ENCODE results near the gene EGFLAM. TPM values are rescaled to one million over a fixed set of nuclear protein-coding genes. Genes with fewer than 3 reads are reported as not detected.

The EGFLAM gene
- total and polyA plus RNA-seq, 2 experiments from 2014 or later: 6.5 to 9.0 TPM

DNA sequence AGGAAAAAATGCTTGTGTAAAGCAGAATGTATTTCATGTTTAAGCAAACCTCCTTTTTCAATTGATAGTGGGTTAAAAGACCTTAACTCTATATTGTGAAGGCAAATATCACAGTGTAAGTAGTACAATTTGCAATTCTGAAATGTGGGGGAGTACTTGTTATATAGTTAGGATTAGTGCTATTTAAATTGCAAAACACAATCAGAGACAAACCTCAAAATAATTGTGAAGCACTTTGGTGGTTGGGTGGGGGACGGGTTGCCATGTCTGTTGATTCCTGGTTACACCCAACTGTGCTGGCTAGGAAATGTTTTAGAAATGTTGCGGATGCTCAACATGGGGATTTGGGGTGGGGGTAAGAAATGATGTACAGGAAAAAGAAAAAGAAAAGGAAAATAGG, 37.4 kb downstream of the EGFLAM start:
- no peaks in the 10 kb centered on the region for H3K79me2 ChIP-seq
- no peaks in the 10 kb centered on the region for H3K9me2 ChIP-seq (replicated peaks; ENCODE audit: insufficient read depth)
- no peaks in the 10 kb centered on the region for H3K36me3 ChIP-seq (replicated peaks; ENCODE audit: insufficient read depth, low read depth)
- DNase-seq (ENCODE audit: low spot score): no peak
- TF ChIP-seq, protein P1, sequence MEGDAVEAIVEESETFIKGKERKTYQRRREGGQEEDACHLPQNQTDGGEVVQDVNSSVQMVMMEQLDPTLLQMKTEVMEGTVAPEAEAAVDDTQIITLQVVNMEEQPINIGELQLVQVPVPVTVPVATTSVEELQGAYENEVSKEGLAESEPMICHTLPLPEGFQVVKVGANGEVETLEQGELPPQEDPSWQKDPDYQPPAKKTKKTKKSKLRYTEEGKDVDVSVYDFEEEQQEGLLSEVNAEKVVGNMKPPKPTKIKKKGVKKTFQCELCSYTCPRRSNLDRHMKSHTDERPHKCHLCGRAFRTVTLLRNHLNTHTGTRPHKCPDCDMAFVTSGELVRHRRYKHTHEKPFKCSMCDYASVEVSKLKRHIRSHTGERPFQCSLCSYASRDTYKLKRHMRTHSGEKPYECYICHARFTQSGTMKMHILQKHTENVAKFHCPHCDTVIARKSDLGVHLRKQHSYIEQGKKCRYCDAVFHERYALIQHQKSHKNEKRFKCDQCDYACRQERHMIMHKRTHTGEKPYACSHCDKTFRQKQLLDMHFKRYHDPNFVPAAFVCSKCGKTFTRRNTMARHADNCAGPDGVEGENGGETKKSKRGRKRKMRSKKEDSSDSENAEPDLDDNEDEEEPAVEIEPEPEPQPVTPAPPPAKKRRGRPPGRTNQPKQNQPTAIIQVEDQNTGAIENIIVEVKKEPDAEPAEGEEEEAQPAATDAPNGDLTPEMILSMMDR (IDR thresholded peaks at IDR 0.05; ENCODE audit: poor library complexity): no peak
- TF ChIP-seq EZH2phosphoT487 (IDR thresholded peaks at IDR 0.05; ENCODE audit: low read depth, severe bottlenecking, unreplicated experiment) (no peak), EZH2 (IDR thresholded peaks at IDR 0.05; ENCODE audit: borderline replicate concordance) (no peak)
- H4K20me1 ChIP-seq (ENCODE audit: insufficient read depth, poor library complexity, severe bottlenecking): no peaks in the 10 kb centered on the region
- H3K4me3 ChIP-seq: no peak overlapping the region
- no peaks in the 10 kb centered on the region for H3K27me3 ChIP-seq
- no peak overlapping the region for H3K27ac ChIP-seq
- H3K4me1 ChIP-seq (ENCODE audit: insufficient read depth): no peaks in the 10 kb centered on the region
- WGBS (ENCODE audit: low lambda C conversion rate, missing lambda C conversion rate): 93% methylated on average over 2 of the region's 2 CpGs
- no peak overlapping the region for H3K4me2 ChIP-seq
- H2AFZ ChIP-seq: no peak overlapping the region
- H3K9me3 ChIP-seq (ENCODE audit: low read depth): no peaks in the 10 kb centered on the region

GRCh38 chr5:38297830-38298608, 39.7 kb downstream of the EGFLAM start:
- H3K27ac ChIP-seq: peak overlapping the region; percentile 37
- WGBS (ENCODE audit: low lambda C conversion rate, missing lambda C conversion rate): 33% methylated on average over 8 of the region's 8 CpGs
- H3K4me2 ChIP-seq: peak overlapping the region; percentile 40
- peak; percentile 20 for DNase-seq (ENCODE audit: low spot score)
- H3K9me3 ChIP-seq (ENCODE audit: low read depth): no peaks in the 10 kb centered on the region
- no peaks in the 10 kb centered on the region for H3K4me1 ChIP-seq (ENCODE audit: insufficient read depth)
- H3K79me2 ChIP-seq: no peaks in the 10 kb centered on the region
- H3K4me3 ChIP-seq: no peak overlapping the region
- H3K36me3 ChIP-seq (replicated peaks; ENCODE audit: insufficient read depth, low read depth): no peaks in the 10 kb centered on the region
- H3K27me3 ChIP-seq: no peaks in the 10 kb centered on the region
- no peak overlapping the region for H2AFZ ChIP-seq
- TF ChIP-seq, protein P1 (IDR thresholded peaks at IDR 0.05; ENCODE audit: poor library complexity): no peak
- TF ChIP-seq EZH2phosphoT487 (IDR thresholded peaks at IDR 0.05; ENCODE audit: low read depth, severe bottlenecking, unreplicated experiment): no peak
- TF ChIP-seq EZH2 (IDR thresholded peaks at IDR 0.05; ENCODE audit: borderline replicate concordance): no peak
- H3K9me2 ChIP-seq (replicated peaks; ENCODE audit: insufficient read depth): no peaks in the 10 kb centered on the region
- no peaks in the 10 kb centered on the region for H4K20me1 ChIP-seq (ENCODE audit: insufficient read depth, poor library complexity, severe bottlenecking)

DNA sequence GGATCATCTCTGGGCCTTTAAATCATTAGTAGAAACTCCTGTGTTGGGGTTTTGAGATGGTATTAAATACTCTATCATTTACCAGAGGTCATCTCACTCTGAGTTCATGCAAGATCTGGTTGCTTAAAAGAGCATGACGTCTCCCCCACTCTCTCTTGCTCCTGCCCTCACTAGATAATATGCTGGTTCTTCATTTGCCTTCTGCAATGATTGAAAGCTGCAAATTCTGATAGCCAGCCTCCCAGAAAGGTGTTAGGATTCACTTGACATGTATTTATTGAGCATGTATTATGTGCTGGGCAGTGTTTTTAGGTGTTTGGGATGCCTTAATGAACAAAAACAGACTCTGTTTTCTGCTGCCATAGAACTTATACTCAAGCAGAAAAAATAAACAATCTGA, 41.2 kb downstream of the EGFLAM start:
- H3K4me1 ChIP-seq (ENCODE audit: insufficient read depth): no peaks in the 10 kb centered on the region
- H3K27me3 ChIP-seq: no peaks in the 10 kb centered on the region
- H3K79me2 ChIP-seq: no peaks in the 10 kb centered on the region
- no peaks in the 10 kb centered on the region for H3K9me2 ChIP-seq (replicated peaks; ENCODE audit: insufficient read depth)
- H4K20me1 ChIP-seq (ENCODE audit: insufficient read depth, poor library complexity, severe bottlenecking): no peaks in the 10 kb centered on the region
- TF ChIP-seq, protein P1 (IDR thresholded peaks at IDR 0.05; ENCODE audit: poor library complexity): no peak
- TF ChIP-seq EZH2phosphoT487 (IDR thresholded peaks at IDR 0.05; ENCODE audit: low read depth, severe bottlenecking, unreplicated experiment) (no peak), EZH2 (IDR thresholded peaks at IDR 0.05; ENCODE audit: borderline replicate concordance) (no peak)
- 94% methylated on average over 1 of the region's 1 CpG for WGBS (ENCODE audit: low lambda C conversion rate, missing lambda C conversion rate)
- no peak overlapping the region for H3K4me2 ChIP-seq
- peaks cover under 1% of the 10 kb centered on the region for H3K9me3 ChIP-seq (ENCODE audit: low read depth)
- no peak overlapping the region for H3K27ac ChIP-seq
- no peak for DNase-seq (ENCODE audit: low spot score)
- H2AFZ ChIP-seq: no peak overlapping the region
- no peaks in the 10 kb centered on the region for H3K36me3 ChIP-seq (replicated peaks; ENCODE audit: insufficient read depth, low read depth)
- no peak overlapping the region for H3K4me3 ChIP-seq
